CD4-positive, alpha-beta T cell (primary cell): ENCODE measurements around the gene FAAP24. TPM values are rescaled to one million over a fixed set of nuclear protein-coding genes. Genes with fewer than 3 reads are reported as not detected.
"Not testable (repeated sequence)": the region's sequence is repeated elsewhere in the genome, so short reads cannot be mapped to it uniquely, and the experiment has no call there.

Source experiments
- ATAC-seq: fragments of 200-7000 bp; cut with Tn5 transposase; one replicate; pipeline ENCODE4 v1.10.0; 2022; ENCODE audit warnings: mild to moderate bottlenecking; ENCODE audit not compliant: poor library complexity
- CTCF ChIA-PET: fragments of 350-600 bp; sonication (Branson Sonifier 250); formaldehyde crosslinking; loops from one replicate; lab custom pipeline; 2021; ENCODE audit warnings: antibody characterized with exemption, inconsistent platforms; lab: Charles Lee
- POLR2A ChIA-PET: fragments of 350-600 bp; sonication (Branson Sonifier 250); formaldehyde crosslinking; loops from one replicate; lab custom pipeline; 2021; ENCODE audit warnings: antibody characterized with exemption, inconsistent platforms; lab: Charles Lee
- DNase-seq, 14 experiments: peaks; one replicate each; pipeline ENCODE4 v3.0.0-alpha.2; 2013 to 2020; ENCODE audit warnings: mixed read lengths in 2 of 14
- H3K27ac ChIP-seq, 2 donors: one replicate each; pipeline versions ENCODE4 v1.5.1 to v1.7.0; 2013; ENCODE audit warnings: low read length in 2 of 2, low read depth in 1 of 2, mild to moderate bottlenecking in 1 of 2
- H3K27me3 ChIP-seq, 2 experiments: 1 replicate in 1 of 2; 2 replicates in 1 of 2; pipeline versions ENCODE4 v1.6.1 to v1.7.0; 2013; ENCODE audit warnings: low read length in 2 of 2, control low read depth in 1 of 2, mild to moderate bottlenecking in 1 of 2, moderate library complexity in 1 of 2; ENCODE audit not compliant: insufficient read depth in 2 of 2, control insufficient read depth in 1 of 2
- H3K36me3 ChIP-seq: one replicate; pipeline ENCODE4 v1.6.1; 2013; ENCODE audit warnings: low read length, control low read depth; ENCODE audit not compliant: insufficient read depth
- H3K4me1 ChIP-seq: one replicate; pipeline ENCODE4 v1.6.1; 2013; ENCODE audit warnings: low read length, control low read depth; ENCODE audit not compliant: insufficient read depth
- H3K4me3 ChIP-seq: one replicate; pipeline ENCODE4 v1.5.1; 2013; ENCODE audit warnings: mild to moderate bottlenecking, low read length, moderate library complexity
- H3K9me3 ChIP-seq, 2 experiments: 1 replicate in 1 of 2; 2 replicates in 1 of 2; pipeline versions ENCODE4 v1.6.1 to v1.7.0; 2013; ENCODE audit warnings: low read length in 2 of 2, mild to moderate bottlenecking in 2 of 2, control low read depth in 1 of 2, moderate library complexity in 1 of 2; ENCODE audit not compliant: control insufficient read depth in 1 of 2, insufficient read depth in 1 of 2
- H3K27ac Mint-ChIP-seq: one replicate; pipeline ENCODE4 v1.8.0; 2020; ENCODE audit warnings: mixed read lengths
- H3K27me3 Mint-ChIP-seq: one replicate; pipeline ENCODE4 v1.8.0; 2021; ENCODE audit warnings: mixed read lengths
- H3K36me3 Mint-ChIP-seq: one replicate; pipeline ENCODE4 v1.8.0; 2021; ENCODE audit warnings: low read depth, mixed read lengths
- H3K4me1 Mint-ChIP-seq: one replicate; pipeline ENCODE4 v1.8.0; 2021; ENCODE audit warnings: low read depth, mixed read lengths
- H3K4me3 Mint-ChIP-seq: one replicate; pipeline ENCODE4 v1.8.0; 2020; ENCODE audit warnings: mild to moderate bottlenecking, mixed read lengths
- H3K9me3 Mint-ChIP-seq: one replicate; pipeline ENCODE4 v1.8.0; 2020; ENCODE audit warnings: mixed read lengths
- CTCF ChIP-seq: fragments of 200-600 bp; IDR thresholded peaks from one replicate; pipeline ENCODE4 v1.8.0; 2022; ENCODE audit warnings: antibody characterized with exemption, mild to moderate bottlenecking
- intact Hi-C, 2 experiments: fragments of 100-400 bp; cut with DNase I in 1 of 2; cut with micrococcal nuclease in 1 of 2; formaldehyde crosslinking; loops; one replicate each; pipeline versions ENCODE4 v1.15.1 to v1.9.0; 2023 to 2025; cut with DNase I, micrococcal nuclease
- total RNA-seq, 174 experiments: library from RNA in 2 of 174; stranded (reverse) in 2 of 174; gene quantifications; one replicate each; pipeline ENCODE4 v1.2.3 and lab custom pipeline; 2021 to 2026

Gene FAAP24
- total RNA-seq, 2 experiments from 2014 or later, result 0.91 to 1.4 TPM

GRCh38 chr19:32977280-32977679 lies 5.2 kb downstream of the FAAP24 start:
- Histone ChIP-seq H3K4me3 (no peak overlapping the region), H3K4me1 (peaks cover 10% of the 10 kb centered on the region), H3K9me3 (no peaks in the 10 kb centered on the region), H3K36me3 (no peaks in the 10 kb centered on the region), H3K27me3 (no peaks in the 10 kb centered on the region), H3K27ac (no peak overlapping the region)
- Mint-ChIP-seq H3K9me3 (no peaks in the 10 kb centered on the region), H3K36me3 (no peaks in the 10 kb centered on the region), H3K27me3 (no peaks in the 10 kb centered on the region), H3K27ac (no peak overlapping the region), H3K4me3 (no peak overlapping the region), H3K4me1 (peaks cover 10% of the 10 kb centered on the region)
- ChIA-PET CTCF (interaction anchor here (1.5 kb wide), 1 partner anchor 29 kb away, joined by 4 read pairs; no protein-coding TSS in a partner anchor), POLR2A (no interaction called here)
- intact Hi-C loops, result loop anchor here (2.0 to 10.0 kb wide), 5 partner anchors 108 to 548 kb away; partner anchors contain the start of genes GPATCH1 (in 1 of the 2), NUDT19 (in 1 of the 2), PDCD5 (in 1 of the 2) and PEPD (in 1 of the 2)
- no peak for TF ChIP-seq CTCF
- ATAC-seq, result no peak
- no peak for DNase-seq

- intact Hi-C loops, result loop anchor here (2.0 to 10.0 kb wide), 5 partner anchors 107 to 547 kb away; partner anchors contain the start of genes GPATCH1 (in 1 of the 2), NUDT19 (in 1 of the 2), PDCD5 (in 1 of the 2) and PEPD (in 1 of the 2)
- DNase-seq, H3K27me3 Mint-ChIP-seq, H3K4me3 ChIP-seq, H3K36me3 Mint-ChIP-seq, ATAC-seq, CTCF ChIA-PET, H3K27me3 ChIP-seq, H3K4me1 ChIP-seq, H3K27ac Mint-ChIP-seq, H3K9me3 Mint-ChIP-seq, H3K36me3 ChIP-seq, POLR2A ChIA-PET, H3K4me1 Mint-ChIP-seq, H3K4me3 Mint-ChIP-seq, H3K27ac ChIP-seq, H3K9me3 ChIP-seq: not testable (repeated sequence)
Measured at GRCh38 chr19:32977813-32978212, 5.8 kb downstream of the FAAP24 start.

GRCh38 chr19:32979807-32980206 lies 7.8 kb downstream of the FAAP24 start:
- intact Hi-C loops, result loop anchor here (5.0 to 10.0 kb wide), 4 partner anchors 105 to 545 kb away; partner anchors contain the start of genes GPATCH1 (in 1 of the 2), NUDT19 (in 1 of the 2), PDCD5 (in 1 of the 2) and PEPD (in 1 of the 2)
- H3K27ac ChIP-seq, DNase-seq, H3K27me3 ChIP-seq, H3K36me3 ChIP-seq, H3K4me1 Mint-ChIP-seq, H3K9me3 Mint-ChIP-seq, H3K27ac Mint-ChIP-seq, ATAC-seq, H3K36me3 Mint-ChIP-seq, POLR2A ChIA-PET, CTCF ChIA-PET, H3K4me1 ChIP-seq, H3K27me3 Mint-ChIP-seq, H3K9me3 ChIP-seq, H3K4me3 Mint-ChIP-seq, H3K4me3 ChIP-seq: not testable (repeated sequence)

DNA sequence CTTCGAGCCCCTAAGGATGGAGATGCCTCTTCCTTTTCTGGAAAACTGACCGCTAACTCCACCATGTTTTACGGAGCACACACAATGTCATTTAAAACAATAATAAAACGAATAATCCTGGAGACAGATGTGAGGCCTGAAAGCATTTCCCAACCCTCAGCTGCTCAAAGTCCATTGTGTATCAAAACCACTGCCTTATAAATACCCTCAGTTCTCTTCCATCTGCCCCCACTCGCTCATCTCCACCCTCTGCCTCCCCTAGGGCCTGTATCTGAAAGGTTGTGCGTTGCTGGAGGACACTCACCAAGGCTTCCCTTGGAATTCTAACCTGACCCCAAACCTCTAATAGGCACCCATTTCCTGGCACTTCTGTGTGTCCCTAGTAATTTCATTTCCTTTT lies 10.4 kb downstream of the FAAP24 start:
- H3K4me3 ChIP-seq, H3K4me3 Mint-ChIP-seq, ATAC-seq, H3K27me3 Mint-ChIP-seq, H3K27ac Mint-ChIP-seq, POLR2A ChIA-PET, intact Hi-C loops, CTCF ChIA-PET, H3K36me3 Mint-ChIP-seq, H3K9me3 Mint-ChIP-seq, H3K9me3 ChIP-seq, DNase-seq, H3K27me3 ChIP-seq, H3K36me3 ChIP-seq, H3K4me1 Mint-ChIP-seq, H3K4me1 ChIP-seq, H3K27ac ChIP-seq: not testable (repeated sequence)

- ATAC-seq, H3K9me3 Mint-ChIP-seq, POLR2A ChIA-PET, H3K4me1 ChIP-seq, intact Hi-C loops, H3K4me1 Mint-ChIP-seq, H3K27me3 ChIP-seq, H3K27ac Mint-ChIP-seq, CTCF ChIA-PET, H3K27ac ChIP-seq, H3K27me3 Mint-ChIP-seq, H3K36me3 ChIP-seq, H3K9me3 ChIP-seq, H3K4me3 Mint-ChIP-seq, H3K36me3 Mint-ChIP-seq, H3K4me3 ChIP-seq, DNase-seq: not testable (repeated sequence)
Measured at GRCh38 chr19:32988254-32988653, 16.2 kb downstream of the FAAP24 start.
